Epithelial cell of proximal tubule (primary cell): Measurements from ENCODE around the gene GNG12. TPM values are rescaled to one million over a fixed set of nuclear protein-coding genes. Genes with fewer than 3 reads are reported as not detected.

Source experiments
- DNase-seq: peaks from one replicate; pipeline ENCODE4 v3.0.0-alpha.2; 2011; ENCODE audit warnings: low read depth
- H3K4me3 ChIP-seq: 2 replicates; pipeline ENCODE4 v1.5.1; 2011; ENCODE audit warnings: low read depth, mild to moderate bottlenecking, low read length
- CTCF ChIP-seq: conservative IDR thresholded peaks from 2 replicates; pipeline ENCODE4 v1.5.1; 2012; ENCODE audit warnings: low read depth, mild to moderate bottlenecking, low read length
- total RNA-seq: library from RNA; depleted of rRNA; stranded (reverse); fragments of >200 nt; gene quantifications from 2 replicates; pipeline ENCODE4 v1.2.3, GENCODE V29; 2015

The GNG12 gene
- total RNA-seq, 1 donor from 2014 or later = 67.1 TPM

- H3K4me3 ChIP-seq = no peak overlapping the region
- TF ChIP-seq CTCF = no peak
- no peak for DNase-seq
Measured at GRCh38 chr1:67795179-67795912, 37.9 kb downstream of the GNG12 start.

- DNase-seq = no peak
- no peak overlapping the region for H3K4me3 ChIP-seq
- no peak for TF ChIP-seq CTCF
Measured at GRCh38 chr1:67793562-67793961, 39.7 kb downstream of the GNG12 start.

- H3K4me3 ChIP-seq = no peak overlapping the region
- TF ChIP-seq CTCF = no peak
- DNase-seq = no peak
Measured at GRCh38 chr1:67792741-67793458, 40.4 kb downstream of the GNG12 start.

- no peak overlapping the region for H3K4me3 ChIP-seq
- no peak for TF ChIP-seq CTCF
- DNase-seq = no peak
Measured at GRCh38 chr1:67792103-67792502, 41.2 kb downstream of the GNG12 start.

- H3K4me3 ChIP-seq = no peak overlapping the region
- peak; percentile 88 for DNase-seq
- TF ChIP-seq CTCF = no peak
Measured at GRCh38 chr1:67791686-67792085, 41.6 kb downstream of the GNG12 start.

GRCh38 chr1:67791261-67791660 lies 42.0 kb downstream of the GNG12 start:
- no peak for TF ChIP-seq CTCF
- DNase-seq = no peak
- H3K4me3 ChIP-seq = no peak overlapping the region
